ENCODE measurements around the gene CMA1. TPM values are rescaled to one million over a fixed set of nuclear protein-coding genes. Genes with fewer than 3 reads are reported as not detected.
"Not testable (repeated sequence)": the region's sequence is repeated elsewhere in the genome, so short reads cannot be mapped to it uniquely, and the experiment has no call there.

The CMA1 gene, protein sequence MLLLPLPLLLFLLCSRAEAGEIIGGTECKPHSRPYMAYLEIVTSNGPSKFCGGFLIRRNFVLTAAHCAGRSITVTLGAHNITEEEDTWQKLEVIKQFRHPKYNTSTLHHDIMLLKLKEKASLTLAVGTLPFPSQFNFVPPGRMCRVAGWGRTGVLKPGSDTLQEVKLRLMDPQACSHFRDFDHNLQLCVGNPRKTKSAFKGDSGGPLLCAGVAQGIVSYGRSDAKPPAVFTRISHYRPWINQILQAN
- 1 to 10 TPM in 1 of 5 donors, not detected in 4; 1.7 TPM for total RNA-seq
- under 1 TPM in 1 of 3 donors, not detected in 2; 0.23 TPM for polyA plus RNA-seq
- long read RNA-seq, donor 1 = 0 reads
- long read RNA-seq, donor 2 = 0 reads
- long read RNA-seq, donor 3 = 0 reads
- long read RNA-seq, donor 4 = 0 reads
- long read RNA-seq, donor 5 = 0 reads
- long read RNA-seq, donor 6 = 0 reads
- long read RNA-seq, donor 7 = 0 reads
- long read RNA-seq, donor 8 = 0 reads
- long read RNA-seq, donor 9 = 0 reads
- long read RNA-seq, donor 10 = 0 reads

DNA sequence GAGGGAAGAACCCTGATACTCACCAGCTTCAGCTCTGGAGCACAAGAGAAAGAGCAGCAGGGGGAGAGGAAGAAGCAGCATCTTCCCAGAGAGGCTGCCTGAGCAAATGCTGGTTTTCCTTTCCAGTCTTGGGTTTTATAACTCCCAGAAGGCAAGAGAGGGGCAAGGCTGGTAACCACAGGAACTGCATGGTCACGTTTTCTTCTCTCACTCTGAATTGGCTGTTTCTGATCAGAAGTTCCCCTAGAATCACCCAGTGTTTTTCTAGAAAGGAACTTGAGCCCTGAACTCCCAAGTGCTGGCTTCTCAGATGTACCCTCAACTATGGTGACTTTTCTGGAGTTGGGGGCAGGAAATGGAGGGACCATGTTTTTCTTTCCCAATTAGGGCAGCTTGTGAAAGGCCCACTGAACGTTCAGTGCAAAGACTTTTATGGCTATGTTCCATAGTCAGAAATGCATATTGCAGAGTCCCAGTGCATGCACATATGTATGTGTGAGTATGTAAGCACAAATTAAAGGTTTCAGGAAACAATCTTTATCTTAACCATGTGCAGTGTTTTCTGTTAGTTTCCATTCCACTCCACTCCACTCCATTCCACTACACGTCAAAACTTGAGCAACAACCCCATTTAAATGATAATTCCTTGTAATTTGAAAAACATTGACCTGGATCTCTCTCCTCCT lies at the start of gene CMA1:
CMA1 (minus strand) TSS at position 111 of the 686 bp plus-strand sequence; CDS start at position 81, 30 bp downstream.
- intact Hi-C loops (cut with DNase I; ENCODE audit: low total_unique reads) = no loop called here
- 27 to 56% (median 42%) methylated on average over 3 of the region's 3 CpGs for WGBS, 5 donors
- DNase-seq = no peak
- no peaks in the 10 kb centered on the region for H3K9me3 ChIP-seq
- H3K27me3 ChIP-seq = no peaks in the 10 kb centered on the region
- no peak for TF ChIP-seq POLR2A (IDR thresholded peaks at IDR 0.05)
- no peak for TF ChIP-seq EP300 (IDR thresholded peaks at IDR 0.05)
- TF ChIP-seq, protein P1, sequence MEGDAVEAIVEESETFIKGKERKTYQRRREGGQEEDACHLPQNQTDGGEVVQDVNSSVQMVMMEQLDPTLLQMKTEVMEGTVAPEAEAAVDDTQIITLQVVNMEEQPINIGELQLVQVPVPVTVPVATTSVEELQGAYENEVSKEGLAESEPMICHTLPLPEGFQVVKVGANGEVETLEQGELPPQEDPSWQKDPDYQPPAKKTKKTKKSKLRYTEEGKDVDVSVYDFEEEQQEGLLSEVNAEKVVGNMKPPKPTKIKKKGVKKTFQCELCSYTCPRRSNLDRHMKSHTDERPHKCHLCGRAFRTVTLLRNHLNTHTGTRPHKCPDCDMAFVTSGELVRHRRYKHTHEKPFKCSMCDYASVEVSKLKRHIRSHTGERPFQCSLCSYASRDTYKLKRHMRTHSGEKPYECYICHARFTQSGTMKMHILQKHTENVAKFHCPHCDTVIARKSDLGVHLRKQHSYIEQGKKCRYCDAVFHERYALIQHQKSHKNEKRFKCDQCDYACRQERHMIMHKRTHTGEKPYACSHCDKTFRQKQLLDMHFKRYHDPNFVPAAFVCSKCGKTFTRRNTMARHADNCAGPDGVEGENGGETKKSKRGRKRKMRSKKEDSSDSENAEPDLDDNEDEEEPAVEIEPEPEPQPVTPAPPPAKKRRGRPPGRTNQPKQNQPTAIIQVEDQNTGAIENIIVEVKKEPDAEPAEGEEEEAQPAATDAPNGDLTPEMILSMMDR (IDR thresholded peaks at IDR 0.05) = no peak
- TF ChIP-seq POLR2AphosphoS5 (IDR thresholded peaks at IDR 0.05) = no peak
- H3K27ac ChIP-seq = no peak within 1 kb of the TSS
- no peaks in the 10 kb centered on the region for H3K36me3 ChIP-seq
- no peak within 1 kb of the TSS for H3K4me3 ChIP-seq
- H3K4me1 ChIP-seq = no peaks in the 10 kb centered on the region

DNA sequence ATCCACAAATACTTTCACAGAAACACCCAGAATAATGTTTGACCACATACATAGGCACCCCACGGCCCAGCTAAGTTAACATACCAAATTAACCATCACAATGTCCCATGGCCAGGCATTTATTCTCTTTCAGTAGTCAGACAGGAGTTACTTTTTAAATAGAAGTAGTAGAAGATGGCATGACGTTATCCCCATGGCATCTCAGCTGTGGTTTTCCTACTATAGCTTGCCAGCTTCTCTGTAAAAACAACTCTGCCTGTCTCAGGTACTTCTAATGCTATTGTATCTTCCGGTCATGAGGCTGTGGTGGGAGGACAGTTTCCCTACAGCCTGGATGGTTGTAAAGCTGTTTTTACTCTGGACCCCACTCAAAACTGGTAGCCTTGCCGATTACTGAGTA lies 48.7 kb upstream of the CMA1 start:
- TF ChIP-seq POLR2A (IDR thresholded peaks at IDR 0.05) = no peak
- TF ChIP-seq POLR2AphosphoS5 (IDR thresholded peaks at IDR 0.05) = no peak
- TF ChIP-seq, protein P1 (IDR thresholded peaks at IDR 0.05) = no peak
- no peak for TF ChIP-seq EP300 (IDR thresholded peaks at IDR 0.05)
- no peak for DNase-seq
- Histone ChIP-seq H3K27me3 (no peaks in the 10 kb centered on the region), H3K4me3 (no peak overlapping the region), H3K27ac (no peak overlapping the region), H3K9me3 (no peaks in the 10 kb centered on the region), H3K36me3 (no peaks in the 10 kb centered on the region), H3K4me1 (no peaks in the 10 kb centered on the region)
- WGBS, 5 donors = 54 to 57% (median 56%) methylated on average over 4 of the region's 4 CpGs
- intact Hi-C loops (cut with DNase I; ENCODE audit: low total_unique reads) = no loop called here

DNA sequence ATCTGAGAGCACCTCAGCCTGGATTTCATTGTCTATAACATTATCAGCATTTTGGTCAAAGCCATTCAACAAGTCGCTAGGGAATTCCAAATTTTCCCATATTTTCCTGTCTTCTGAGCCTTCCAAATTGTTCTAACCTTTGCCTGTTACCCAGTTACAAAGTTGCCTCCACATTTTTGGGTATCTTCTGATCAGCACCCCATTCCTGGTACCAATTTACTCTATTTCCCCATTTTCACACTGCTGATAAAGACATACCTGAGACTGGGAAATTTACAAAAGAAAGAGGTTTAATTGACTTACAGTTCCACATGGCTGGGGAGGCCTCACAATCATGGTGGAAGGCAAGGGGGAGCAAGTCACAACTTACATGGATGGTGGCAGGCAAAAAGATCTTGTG lies 41.0 kb upstream of the CMA1 start:
- H3K36me3 ChIP-seq; intact Hi-C loops (cut with DNase I; ENCODE audit: low total_unique reads): not testable (repeated sequence)
- 30 to 59% (median 41%) methylated on average over 1 of the region's 1 CpG for WGBS, 5 donors

DNA sequence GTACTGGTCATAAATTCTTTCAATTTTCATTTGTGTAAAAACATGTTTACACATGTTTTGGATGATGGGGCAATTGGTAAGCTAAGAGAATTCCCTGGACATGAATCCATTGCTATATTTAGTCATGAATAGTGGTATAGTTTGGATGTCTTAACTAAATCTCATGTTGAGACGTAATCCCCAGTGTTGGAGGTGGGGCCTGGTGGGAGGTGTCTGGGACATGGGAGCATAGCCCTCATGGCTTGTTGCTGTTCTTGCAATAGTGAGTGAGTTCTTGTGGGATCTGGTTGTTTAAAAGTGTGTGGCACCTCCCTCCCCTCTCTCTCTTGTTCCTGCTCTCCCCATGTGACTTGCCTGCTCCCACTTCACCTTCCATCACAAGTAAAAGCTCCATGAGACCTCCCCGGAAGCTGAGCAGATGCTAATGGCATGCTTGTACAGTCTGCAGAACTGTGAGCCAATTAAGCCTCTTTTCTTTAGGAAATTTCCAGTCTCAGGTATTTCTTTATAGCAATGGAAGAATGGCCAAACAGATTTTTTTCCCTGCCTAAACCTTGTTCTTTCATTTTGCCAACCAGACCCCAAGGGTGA lies 34.4 kb upstream of the CMA1 start:
- TF ChIP-seq POLR2AphosphoS5 (IDR thresholded peaks at IDR 0.05) = no peak
- Histone ChIP-seq H3K27ac (no peak overlapping the region), H3K9me3 (peaks cover 0 to 18% (median 15%) of the 10 kb centered on the region in 4 donors), H3K4me1 (no peaks in the 10 kb centered on the region), H3K4me3 (no peak overlapping the region), H3K36me3 (no peaks in the 10 kb centered on the region), H3K27me3 (no peaks in the 10 kb centered on the region)
- WGBS, 5 donors = 77 to 89% (median 83%) methylated on average over 2 of the region's 2 CpGs
- intact Hi-C loops (cut with DNase I; ENCODE audit: low total_unique reads) = no loop called here
- DNase-seq = no peak

More for the DNA sequence above, 41.0 kb upstream of the CMA1 start:
- not testable (repeated sequence) for DNase-seq, H3K4me3 ChIP-seq, H3K27me3 ChIP-seq, H3K4me1 ChIP-seq, H3K27ac ChIP-seq
- H3K9me3 ChIP-seq = peaks cover 0 to 31% (median 27%) of the 10 kb centered on the region in 4 donors

DNA sequence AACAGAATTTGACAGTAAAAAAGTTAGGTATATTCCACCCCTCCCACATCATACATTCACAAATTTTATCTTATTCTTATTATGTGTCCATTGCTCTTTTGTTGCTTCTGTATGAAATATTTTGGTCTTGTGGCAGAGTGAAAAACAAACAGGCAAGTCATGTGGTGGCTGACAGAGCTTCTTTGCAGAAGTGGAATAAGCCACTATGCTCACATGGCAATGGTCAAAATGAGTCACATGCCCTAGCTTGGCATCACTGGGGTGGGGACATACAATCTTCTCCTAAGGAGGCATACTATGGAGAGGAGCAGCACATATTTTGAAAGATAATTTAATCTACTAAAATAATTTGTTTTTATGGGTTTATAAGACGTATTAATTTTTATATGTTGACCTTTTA lies 27.7 kb upstream of the CMA1 start:
- no peaks in the 10 kb centered on the region for H3K4me1 ChIP-seq
- H3K27ac ChIP-seq = no peak overlapping the region
- intact Hi-C loops (cut with DNase I; ENCODE audit: low total_unique reads) = no loop called here
- no peak for DNase-seq
- WGBS, 5 donors = 56 to 81% (median 62%) methylated on average over 1 of the region's 1 CpG
- no peak for TF ChIP-seq POLR2A (IDR thresholded peaks at IDR 0.05)
- TF ChIP-seq EP300 (IDR thresholded peaks at IDR 0.05) = no peak
- TF ChIP-seq, protein P1 (IDR thresholded peaks at IDR 0.05) = no peak
- TF ChIP-seq POLR2AphosphoS5 (IDR thresholded peaks at IDR 0.05) = no peak
- no peak overlapping the region for H3K4me3 ChIP-seq
- no peaks in the 10 kb centered on the region for H3K27me3 ChIP-seq
- H3K9me3 ChIP-seq = peaks cover 0 to 3% (median 0%) of the 10 kb centered on the region in 4 donors
- H3K36me3 ChIP-seq = no peaks in the 10 kb centered on the region
